ENCODE results near the gene ST6GALNAC4.
A peak's percentile ranks its signal among the peaks of the same experiment; 100 is the strongest.

Gene ST6GALNAC4

GRCh38 chr9:127963041-127963358 is 46.2 kb upstream of the ST6GALNAC4 start:
- TF ChIP-seq CTCF (IDR thresholded peaks at IDR 0.05; ENCODE audit: low read depth, low read length) (no peak), EZH2phosphoT487 (IDR thresholded peaks at IDR 0.05; ENCODE audit: low read depth) (no peak)
- Histone ChIP-seq H3K9me3 (ENCODE audit: insufficient read depth, low read length) (no peaks in the 10 kb centered on the region), H3K9ac (ENCODE audit: low read length) (peak overlapping the region; percentile 9; the same call in 1 of the 2 replicates), H3K4me3 (ENCODE audit: low read length) (peak overlapping the region; percentile 55), H3K4me1 (ENCODE audit: low read length) (peaks cover 51% of the 10 kb centered on the region), H3K27ac (ENCODE audit: low read length) (peak overlapping the region; percentile 2; the same call in 1 of the 2 replicates), H3K4me2 (ENCODE audit: low read length) (peak overlapping the region; percentile 87), H3K79me2 (ENCODE audit: low read length) (peaks cover 30% of the 10 kb centered on the region; the same call in 1 of the 2 replicates), H4K20me1 (ENCODE audit: insufficient read depth, low read length) (peaks cover 4% of the 10 kb centered on the region; the same call in 1 of the 2 replicates), H2AFZ (ENCODE audit: low read depth, low read length) (no peak overlapping the region), H3K27me3 (ENCODE audit: low read depth, low read length) (no peaks in the 10 kb centered on the region), H3K36me3 (replicated peaks; ENCODE audit: low read depth, low read length) (no peaks in the 10 kb centered on the region)

- Histone ChIP-seq H2AFZ (ENCODE audit: low read depth, low read length) (no peak overlapping the region), H3K9me3 (ENCODE audit: insufficient read depth, low read length) (no peaks in the 10 kb centered on the region), H3K27me3 (ENCODE audit: low read depth, low read length) (no peaks in the 10 kb centered on the region), H3K79me2 (ENCODE audit: low read length) (peaks cover 24% of the 10 kb centered on the region; the same call in 1 of the 2 replicates), H3K9ac (ENCODE audit: low read length) (no peak overlapping the region), H3K4me1 (ENCODE audit: low read length) (peaks cover 44% of the 10 kb centered on the region), H3K27ac (ENCODE audit: low read length) (no peak overlapping the region), H3K36me3 (replicated peaks; ENCODE audit: low read depth, low read length) (no peaks in the 10 kb centered on the region), H4K20me1 (ENCODE audit: insufficient read depth, low read length) (peaks cover 6% of the 10 kb centered on the region; the same call in 1 of the 2 replicates), H3K4me2 (ENCODE audit: low read length) (no peak overlapping the region), H3K4me3 (ENCODE audit: low read length) (no peak overlapping the region)
- TF ChIP-seq CTCF (IDR thresholded peaks at IDR 0.05; ENCODE audit: low read depth, low read length) (no peak), EZH2phosphoT487 (IDR thresholded peaks at IDR 0.05; ENCODE audit: low read depth) (no peak)
Observed at GRCh38 chr9:127962278-127962677, 45.4 kb upstream of the ST6GALNAC4 start.

GRCh38 chr9:127961613-127962155 is 44.8 kb upstream of the ST6GALNAC4 start:
- Histone ChIP-seq H3K36me3 (replicated peaks; ENCODE audit: low read depth, low read length) (no peaks in the 10 kb centered on the region), H3K79me2 (ENCODE audit: low read length) (peaks cover 18% of the 10 kb centered on the region; the same call in 1 of the 2 replicates), H3K9ac (ENCODE audit: low read length) (no peak overlapping the region), H3K4me2 (ENCODE audit: low read length) (no peak overlapping the region), H3K27me3 (ENCODE audit: low read depth, low read length) (no peaks in the 10 kb centered on the region), H2AFZ (ENCODE audit: low read depth, low read length) (no peak overlapping the region), H3K9me3 (ENCODE audit: insufficient read depth, low read length) (no peaks in the 10 kb centered on the region), H4K20me1 (ENCODE audit: insufficient read depth, low read length) (peaks cover 6% of the 10 kb centered on the region; the same call in 1 of the 2 replicates), H3K4me3 (ENCODE audit: low read length) (no peak overlapping the region), H3K4me1 (ENCODE audit: low read length) (peaks cover 38% of the 10 kb centered on the region), H3K27ac (ENCODE audit: low read length) (no peak overlapping the region)
- TF ChIP-seq CTCF (IDR thresholded peaks at IDR 0.05; ENCODE audit: low read depth, low read length) (no peak), EZH2phosphoT487 (IDR thresholded peaks at IDR 0.05; ENCODE audit: low read depth) (no peak)

- Histone ChIP-seq H3K4me3 (ENCODE audit: low read length) (no peak overlapping the region), H4K20me1 (ENCODE audit: insufficient read depth, low read length) (peaks cover 6% of the 10 kb centered on the region; the same call in 1 of the 2 replicates), H3K4me1 (ENCODE audit: low read length) (peaks cover 33% of the 10 kb centered on the region), H3K27ac (ENCODE audit: low read length) (no peak overlapping the region), H3K9me3 (ENCODE audit: insufficient read depth, low read length) (no peaks in the 10 kb centered on the region), H3K9ac (ENCODE audit: low read length) (no peak overlapping the region), H3K36me3 (replicated peaks; ENCODE audit: low read depth, low read length) (no peaks in the 10 kb centered on the region), H3K4me2 (ENCODE audit: low read length) (no peak overlapping the region), H2AFZ (ENCODE audit: low read depth, low read length) (no peak overlapping the region), H3K27me3 (ENCODE audit: low read depth, low read length) (no peaks in the 10 kb centered on the region), H3K79me2 (ENCODE audit: low read length) (peaks cover 13% of the 10 kb centered on the region; the same call in 1 of the 2 replicates)
- no peak for TF ChIP-seq CTCF (IDR thresholded peaks at IDR 0.05; ENCODE audit: low read depth, low read length)
- no peak for TF ChIP-seq EZH2phosphoT487 (IDR thresholded peaks at IDR 0.05; ENCODE audit: low read depth)
Observed at GRCh38 chr9:127961155-127961490, 44.3 kb upstream of the ST6GALNAC4 start.
